ENCODE data around the gene PSME2. TPM values are rescaled to one million over a fixed set of nuclear protein-coding genes. Genes with fewer than 3 reads are reported as not detected.

PSME2 gene
- total and polyA plus RNA-seq, 2 experiments from 2014 or later = 75.5 to 189 TPM

GRCh38 chr14:24137529-24138395, 8.6 kb downstream of the PSME2 start:
- H3K27me3 ChIP-seq = no peaks in the 10 kb centered on the region
- no peak for DNase-seq (ENCODE audit: low spot score)
- H3K27ac ChIP-seq = no peak overlapping the region
- TF ChIP-seq EZH2phosphoT487 (IDR thresholded peaks at IDR 0.05; ENCODE audit: low read depth, severe bottlenecking, unreplicated experiment) (no peak), CTCF (IDR thresholded peaks at IDR 0.05; ENCODE audit: poor library complexity) (no peak), EZH2 (IDR thresholded peaks at IDR 0.05; ENCODE audit: borderline replicate concordance) (no peak)
- no peak overlapping the region for H2AFZ ChIP-seq
- peaks cover 43% of the 10 kb centered on the region for H3K79me2 ChIP-seq
- WGBS (ENCODE audit: low lambda C conversion rate, missing lambda C conversion rate) = 95% methylated on average over 8 of the region's 8 CpGs
- no peak overlapping the region for H3K4me2 ChIP-seq
- no peaks in the 10 kb centered on the region for H3K36me3 ChIP-seq (replicated peaks; ENCODE audit: insufficient read depth, low read depth)
- H3K9me2 ChIP-seq (replicated peaks; ENCODE audit: insufficient read depth) = no peaks in the 10 kb centered on the region
- no peaks in the 10 kb centered on the region for H3K9me3 ChIP-seq (ENCODE audit: low read depth)
- H3K4me3 ChIP-seq = no peak overlapping the region
- H4K20me1 ChIP-seq (ENCODE audit: insufficient read depth, poor library complexity, severe bottlenecking) = peaks cover 3% of the 10 kb centered on the region
- H3K4me1 ChIP-seq (ENCODE audit: insufficient read depth) = peaks cover 7% of the 10 kb centered on the region

- H3K79me2 ChIP-seq = peaks cover 43% of the 10 kb centered on the region
- peaks cover 3% of the 10 kb centered on the region for H4K20me1 ChIP-seq (ENCODE audit: insufficient read depth, poor library complexity, severe bottlenecking)
- 39% methylated on average over 12 of the region's 13 CpGs for WGBS (ENCODE audit: low lambda C conversion rate, missing lambda C conversion rate)
- peaks cover 7% of the 10 kb centered on the region for H3K4me1 ChIP-seq (ENCODE audit: insufficient read depth)
- H3K4me3 ChIP-seq = peak overlapping the region; percentile 95
- no peaks in the 10 kb centered on the region for H3K27me3 ChIP-seq
- peak overlapping the region; percentile 97 for H3K4me2 ChIP-seq
- no peaks in the 10 kb centered on the region for H3K9me3 ChIP-seq (ENCODE audit: low read depth)
- no peaks in the 10 kb centered on the region for H3K9me2 ChIP-seq (replicated peaks; ENCODE audit: insufficient read depth)
- H3K36me3 ChIP-seq (replicated peaks; ENCODE audit: insufficient read depth, low read depth) = no peaks in the 10 kb centered on the region
- H3K27ac ChIP-seq = peak overlapping the region; percentile 89
- no peak for TF ChIP-seq EZH2 (IDR thresholded peaks at IDR 0.05; ENCODE audit: borderline replicate concordance)
- no peak for TF ChIP-seq CTCF (IDR thresholded peaks at IDR 0.05; ENCODE audit: poor library complexity)
- TF ChIP-seq EZH2phosphoT487 (IDR thresholded peaks at IDR 0.05; ENCODE audit: low read depth, severe bottlenecking, unreplicated experiment) = no peak
- no peak for DNase-seq (ENCODE audit: low spot score)
- no peak overlapping the region for H2AFZ ChIP-seq
Measured at GRCh38 chr14:24136684-24137528, 9.5 kb downstream of the PSME2 start.

GRCh38 chr14:24135834-24136683, 10.4 kb downstream of the PSME2 start, which contains the start of gene PSME1:
Gene PSME1 (plus strand): TSS chr14:24136194. CDS start chr14:24136263, 69 bp downstream.
- Histone ChIP-seq H3K36me3 (replicated peaks; ENCODE audit: insufficient read depth, low read depth) (no peaks in the 10 kb centered on the region), H3K27ac (peak within 1 kb of the TSS; percentile 89)

More at GRCh38 chr14:24135834-24136683, 10.4 kb downstream of the PSME2 start, which contains the start of gene PSME1:
- Histone ChIP-seq H3K27me3 (no peaks in the 10 kb centered on the region), H2AFZ (peak within 1 kb of the TSS; percentile 93), H3K79me2 (peaks cover 43% of the 10 kb centered on the region), H3K4me2 (peak within 1 kb of the TSS; percentile 97), H4K20me1 (ENCODE audit: insufficient read depth, poor library complexity, severe bottlenecking) (peaks cover 3% of the 10 kb centered on the region), H3K9me2 (replicated peaks; ENCODE audit: insufficient read depth) (no peaks in the 10 kb centered on the region), H3K9me3 (ENCODE audit: low read depth) (no peaks in the 10 kb centered on the region), H3K4me3 (peak within 1 kb of the TSS; percentile 95), H3K4me1 (ENCODE audit: insufficient read depth) (peaks cover 7% of the 10 kb centered on the region)
- DNase-seq (ENCODE audit: low spot score) = peak; percentile 97
- no peak for TF ChIP-seq EZH2phosphoT487 (IDR thresholded peaks at IDR 0.05; ENCODE audit: low read depth, severe bottlenecking, unreplicated experiment)
- no peak for TF ChIP-seq EZH2 (IDR thresholded peaks at IDR 0.05; ENCODE audit: borderline replicate concordance)
- no peak for TF ChIP-seq CTCF (IDR thresholded peaks at IDR 0.05; ENCODE audit: poor library complexity)
- WGBS (ENCODE audit: low lambda C conversion rate, missing lambda C conversion rate) = under 1% methylated on average over 21 of the region's 75 CpGs

Measured in hepatocyte (in vitro differentiated cells).